Muscle of leg (tissue), 11 donors: ENCODE data around the gene HIGD1B. TPM values are rescaled to one million over a fixed set of nuclear protein-coding genes. Genes with fewer than 3 reads are reported as not detected.
A peak's percentile ranks its signal among the peaks of the same experiment; 100 is the strongest.

Experiments
- DNase-seq: peaks from one replicate; pipeline ENCODE4 v3.0.0; 2013
- H3K27ac ChIP-seq: one replicate; pipeline ENCODE4 v1.5.1; 2013; ENCODE audit warnings: mild to moderate bottlenecking, low read length, control low read depth
- H3K27me3 ChIP-seq: one replicate; pipeline ENCODE4 v1.6.1; 2013; ENCODE audit warnings: low read length; ENCODE audit not compliant: control insufficient read depth, insufficient read depth
- H3K36me3 ChIP-seq: one replicate; pipeline ENCODE4 v1.6.1; 2013; ENCODE audit warnings: low read length; ENCODE audit not compliant: control insufficient read depth, insufficient read depth
- H3K4me1 ChIP-seq: one replicate; pipeline ENCODE4 v1.6.1; 2013; ENCODE audit warnings: low read length; ENCODE audit not compliant: control insufficient read depth, insufficient read depth
- H3K4me3 ChIP-seq: one replicate; pipeline ENCODE4 v1.5.1; 2013; ENCODE audit warnings: low read length, control low read depth
- H3K9me3 ChIP-seq: replicated peaks from 2 replicates; pipeline ENCODE4 v1.6.1; 2013; ENCODE audit warnings: low read depth, low read length; ENCODE audit not compliant: control insufficient read depth
- WGBS: methylation state at CpG from one replicate; pipeline ENCODE4 v1.1.5; 2013; ENCODE audit warnings: missing lambda C conversion rate; ENCODE audit not compliant: insufficient coverage; 5-methylcytosine and 5-hydroxymethylcytosine counted together
- polyA plus RNA-seq, 8 donors: library from polyadenylated mRNA; unstranded; fragments of 120-200 nt; gene quantifications; one replicate each; pipeline versions ENCODE4 v1.2.1 to v1.2.3, GENCODE V29; 2013; ENCODE audit warnings: inconsistent platforms in 1 of 8, low replicate concordance in 1 of 8; ENCODE audit not compliant: insufficient read length in 8 of 8, insufficient read depth in 1 of 8
- total RNA-seq: library from RNA; stranded (reverse); fragments of 120-200 nt; gene quantifications from one replicate; pipeline ENCODE4 v1.2.4, GENCODE V29; 2013

HIGD1B gene
- total and polyA plus RNA-seq, 9 donors: 3.4 to 6.6 (median 4.2) TPM

- Histone ChIP-seq H3K27ac (no peak overlapping the region), H3K36me3 (peaks cover 84% of the 10 kb centered on the region), H3K9me3 (no peaks in the 10 kb centered on the region), H3K27me3 (no peaks in the 10 kb centered on the region), H3K4me1 (peaks cover 1% of the 10 kb centered on the region), H3K4me3 (no peak overlapping the region)
- DNase-seq: no peak
- WGBS: 100% methylated on average over 1 of the region's 5 CpGs
Observed at GRCh38 chr17:44854192-44854591, 6.5 kb downstream of the HIGD1B start.

GRCh38 chr17:44859701-44860100 lies 12.0 kb downstream of the HIGD1B start:
- WGBS: 100% methylated on average over 4 of the region's 5 CpGs
- DNase-seq: no peak
- Histone ChIP-seq H3K27ac (no peak overlapping the region), H3K4me3 (no peak overlapping the region), H3K36me3 (peaks cover 89% of the 10 kb centered on the region), H3K27me3 (no peaks in the 10 kb centered on the region), H3K9me3 (no peaks in the 10 kb centered on the region), H3K4me1 (no peaks in the 10 kb centered on the region)

DNA sequence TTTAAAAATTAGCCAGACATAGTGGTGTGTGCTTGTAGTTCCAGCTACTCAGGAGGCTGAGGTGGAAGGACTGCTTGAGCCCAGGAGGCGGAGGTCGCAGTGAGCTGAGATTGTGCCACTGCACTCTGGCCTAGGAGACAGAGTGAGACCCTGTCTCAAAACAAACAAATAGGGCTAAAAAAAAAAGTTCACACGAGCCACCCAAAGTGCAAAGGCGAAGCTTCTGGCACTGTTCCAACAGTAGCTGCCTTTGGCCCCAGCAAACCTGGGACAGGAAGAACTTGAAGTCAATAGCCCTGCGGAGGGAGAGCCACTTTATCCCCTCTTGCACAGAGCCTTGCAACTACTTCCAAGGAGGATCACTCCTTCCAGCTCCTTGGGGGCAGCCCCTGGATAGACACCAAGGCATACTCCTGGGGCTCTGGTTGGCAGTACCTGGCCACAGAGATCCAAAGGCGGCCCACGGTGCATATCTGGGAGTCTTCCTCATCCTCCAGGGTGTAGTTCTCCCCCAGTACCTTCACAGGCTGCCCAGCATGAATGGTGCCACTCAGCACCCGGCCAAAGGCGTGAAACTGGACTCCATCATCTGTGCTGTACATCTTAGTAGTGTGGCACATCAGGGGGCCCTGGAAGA lies 14.7 kb downstream of the HIGD1B start:
- Histone ChIP-seq H3K4me3 (no peak overlapping the region), H3K9me3 (no peaks in the 10 kb centered on the region), H3K27ac (no peak overlapping the region), H3K4me1 (no peaks in the 10 kb centered on the region), H3K36me3 (peaks cover 72% of the 10 kb centered on the region), H3K27me3 (no peaks in the 10 kb centered on the region)
- 95% methylated on average over 8 of the region's 9 CpGs for WGBS
- DNase-seq: no peak

- H3K36me3 ChIP-seq: peaks cover 73% of the 10 kb centered on the region
- H3K4me1 ChIP-seq: no peaks in the 10 kb centered on the region
- H3K27ac ChIP-seq: no peak overlapping the region
- no peak overlapping the region for H3K4me3 ChIP-seq
- no peak for DNase-seq
- whole genome bisulfite sequencing: 93% methylated on average over 6 of the region's 12 CpGs
- H3K9me3 ChIP-seq: no peaks in the 10 kb centered on the region
- no peaks in the 10 kb centered on the region for H3K27me3 ChIP-seq
Observed at GRCh38 chr17:44863061-44863918, 15.6 kb downstream of the HIGD1B start.

DNA sequence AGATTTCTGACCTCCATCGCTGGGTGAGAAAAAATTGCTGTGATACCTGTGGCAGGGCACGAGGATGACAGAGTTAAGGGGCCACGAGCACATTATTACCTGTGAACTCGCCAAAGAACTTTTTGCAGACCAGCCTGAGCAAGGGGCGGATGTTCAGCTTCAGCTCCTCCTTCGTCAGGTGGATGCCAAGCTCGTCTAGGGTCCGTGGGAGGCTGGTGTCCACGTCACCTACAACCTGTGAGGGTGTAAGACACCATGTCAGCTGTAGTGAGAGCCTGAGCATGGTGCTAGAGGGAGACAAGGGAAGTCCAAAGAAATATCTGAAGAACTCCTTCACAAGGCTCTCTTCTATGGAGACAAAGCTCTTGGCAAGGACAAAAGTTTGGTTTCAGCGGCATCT lies 17.1 kb downstream of the HIGD1B start:
- 73% methylated on average over 10 of the region's 10 CpGs for WGBS
- Histone ChIP-seq H3K9me3 (no peaks in the 10 kb centered on the region), H3K36me3 (peaks cover 71% of the 10 kb centered on the region), H3K4me3 (no peak overlapping the region), H3K4me1 (no peaks in the 10 kb centered on the region), H3K27me3 (no peaks in the 10 kb centered on the region), H3K27ac (no peak overlapping the region)
- no peak for DNase-seq

- Histone ChIP-seq H3K4me3 (no peak overlapping the region), H3K27ac (no peak overlapping the region), H3K27me3 (no peaks in the 10 kb centered on the region), H3K9me3 (no peaks in the 10 kb centered on the region), H3K36me3 (peaks cover 69% of the 10 kb centered on the region), H3K4me1 (no peaks in the 10 kb centered on the region)
- peak; percentile 83 for DNase-seq
- no CpG with 5 or more reads among the region's 1 CpG for WGBS
Observed at GRCh38 chr17:44865231-44865660, 17.6 kb downstream of the HIGD1B start.

DNA sequence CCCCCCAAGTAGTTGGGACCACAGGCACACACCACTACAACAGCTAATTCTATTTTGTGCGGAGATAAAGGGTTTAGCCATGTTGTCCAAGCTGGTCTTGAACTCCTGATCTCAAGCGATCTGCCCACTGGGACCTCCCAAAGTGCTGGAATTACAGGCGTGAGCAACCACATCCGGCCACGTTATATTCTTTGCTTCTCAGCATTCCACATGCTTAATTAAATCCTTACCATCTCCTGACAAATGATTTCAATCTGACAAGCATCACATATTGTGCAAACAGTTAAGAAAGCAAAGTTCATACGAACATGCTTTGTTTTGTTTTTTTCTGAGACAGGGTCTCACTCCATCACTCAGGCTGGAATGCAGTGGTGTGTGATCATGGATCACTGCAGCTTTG lies 18.2 kb downstream of the HIGD1B start:
- Histone ChIP-seq H3K4me1 (no peaks in the 10 kb centered on the region), H3K4me3 (no peak overlapping the region), H3K27me3 (no peaks in the 10 kb centered on the region), H3K36me3 (peaks cover 63% of the 10 kb centered on the region), H3K27ac (no peak overlapping the region), H3K9me3 (no peaks in the 10 kb centered on the region)
- no peak for DNase-seq
- 91% methylated on average over 3 of the region's 6 CpGs for WGBS

DNA sequence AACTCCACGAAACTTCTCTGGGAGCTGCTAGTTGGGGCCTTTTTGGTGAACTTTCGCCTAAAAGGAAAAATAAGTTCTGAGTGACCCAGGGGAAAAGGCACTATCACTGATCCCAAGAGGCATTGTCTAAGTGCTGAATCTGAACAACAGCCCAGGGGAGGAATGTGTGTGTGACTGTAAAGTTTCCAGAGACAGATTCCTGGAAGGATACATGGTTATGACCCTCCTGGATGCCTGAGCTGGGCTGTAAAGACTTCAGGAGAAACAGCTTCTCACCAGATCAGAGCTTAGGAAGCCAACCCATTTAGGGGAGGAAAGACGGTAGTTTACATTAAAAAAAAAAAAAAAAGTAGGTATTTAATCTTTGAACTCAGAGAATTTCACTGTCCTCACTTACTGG lies 20.2 kb downstream of the HIGD1B start:
- no peak for DNase-seq
- Histone ChIP-seq H3K36me3 (peaks cover 64% of the 10 kb centered on the region), H3K27me3 (no peaks in the 10 kb centered on the region), H3K27ac (no peak overlapping the region), H3K9me3 (no peaks in the 10 kb centered on the region), H3K4me3 (no peak overlapping the region), H3K4me1 (no peaks in the 10 kb centered on the region)
- 88% methylated on average over 2 of the region's 3 CpGs for WGBS

GRCh38 chr17:44871556-44871955 lies 23.9 kb downstream of the HIGD1B start:
- 93% methylated on average over 8 of the region's 12 CpGs for WGBS
- Histone ChIP-seq H3K4me3 (no peak overlapping the region), H3K27me3 (no peaks in the 10 kb centered on the region), H3K9me3 (no peaks in the 10 kb centered on the region), H3K36me3 (peaks cover 62% of the 10 kb centered on the region), H3K4me1 (no peaks in the 10 kb centered on the region), H3K27ac (no peak overlapping the region)
- DNase-seq: no peak

DNA sequence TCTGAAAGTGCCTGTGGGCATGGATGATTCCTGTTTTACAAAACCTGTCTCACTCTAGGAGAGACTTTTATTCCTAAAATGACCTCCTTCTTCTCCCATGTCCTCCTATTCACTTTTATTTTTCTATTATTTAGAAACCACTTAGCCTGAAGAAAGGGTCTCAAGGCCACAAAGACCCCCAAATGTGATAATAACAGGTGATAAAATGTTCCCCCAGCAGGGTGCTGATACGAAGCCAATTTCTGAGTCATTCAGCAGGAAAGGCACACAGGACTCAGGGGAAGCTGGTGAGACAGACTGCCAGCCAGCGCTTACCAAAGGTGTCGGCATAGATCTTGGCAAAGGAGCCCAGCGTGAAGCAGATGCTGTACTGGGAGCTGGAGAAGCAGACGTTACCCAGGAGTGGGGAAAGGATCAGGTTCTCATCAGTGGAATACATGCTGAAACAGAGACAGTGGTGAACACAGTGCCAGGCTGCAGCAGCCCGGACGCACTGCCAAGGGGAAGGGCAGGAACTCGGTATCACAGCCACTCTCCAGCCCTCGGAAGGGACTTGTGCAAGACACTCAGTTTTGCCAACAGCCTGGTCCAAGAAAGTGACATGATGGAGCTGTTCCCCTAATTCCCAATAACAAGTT lies 24.6 kb downstream of the HIGD1B start:
- no peaks in the 10 kb centered on the region for H3K4me1 ChIP-seq
- whole genome bisulfite sequencing: 75% methylated on average over 9 of the region's 9 CpGs
- H3K27me3 ChIP-seq: no peaks in the 10 kb centered on the region
- no peak overlapping the region for H3K27ac ChIP-seq
- no peaks in the 10 kb centered on the region for H3K9me3 ChIP-seq
- peaks cover 68% of the 10 kb centered on the region for H3K36me3 ChIP-seq
- H3K4me3 ChIP-seq: no peak overlapping the region
- no peak for DNase-seq
